NCI-H2107 treated with DMSO at 0.1 percent for 48 hours (cell line): ENCODE results near the gene EFR3B.
A peak's percentile ranks its signal among the peaks of the same experiment; 100 is the strongest.
"Not testable (repeated sequence)": the region's sequence is repeated elsewhere in the genome, so short reads cannot be mapped to it uniquely, and the experiment has no call there.

Experiments used
- DNase-seq: peaks from one replicate; lab custom pipeline; 2025; ENCODE audit not compliant: unreplicated experiment; lab: John Stamatoyannopoulos, UW

The EFR3B gene

DNA sequence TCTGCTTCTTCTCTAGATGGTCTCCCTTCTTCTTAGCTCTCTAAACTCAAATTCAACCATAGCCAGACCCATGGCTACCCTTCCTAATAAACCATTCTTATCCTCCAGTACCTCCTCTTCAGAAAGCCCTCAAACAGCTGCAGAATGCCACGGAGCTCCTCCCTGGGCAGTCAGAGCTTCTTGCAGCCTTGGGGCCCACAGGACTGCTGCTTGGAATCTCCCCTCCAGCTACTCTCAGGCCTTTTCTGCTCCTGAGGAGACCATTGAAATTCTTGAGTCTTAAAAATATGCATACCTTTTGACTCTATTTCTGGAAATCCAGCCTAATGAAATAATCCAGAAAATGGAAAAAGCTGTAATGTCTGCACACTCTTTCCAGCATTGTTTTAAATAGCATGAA lies 30.7 kb downstream of the EFR3B start:
- no peak for DNase-seq

DNA sequence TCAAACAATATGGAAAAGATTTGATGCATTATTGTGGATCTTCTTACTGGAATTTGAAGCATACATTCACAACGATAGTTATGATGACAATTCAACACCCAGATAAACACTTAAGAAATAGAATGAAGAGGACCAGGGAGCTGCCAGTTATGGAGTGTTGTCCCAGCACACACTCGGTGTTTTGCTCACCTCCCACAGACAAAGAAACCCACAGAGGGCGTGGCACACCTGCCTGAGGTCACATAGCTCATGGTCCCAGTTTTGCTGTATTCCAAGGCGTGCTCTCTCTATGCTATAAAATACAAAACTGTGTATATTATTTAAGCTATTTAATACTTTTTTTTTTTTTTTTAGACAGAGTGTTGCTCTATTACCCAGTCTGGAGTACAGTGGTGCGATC lies 31.1 kb downstream of the EFR3B start:
- peak; percentile 11 for DNase-seq

DNA sequence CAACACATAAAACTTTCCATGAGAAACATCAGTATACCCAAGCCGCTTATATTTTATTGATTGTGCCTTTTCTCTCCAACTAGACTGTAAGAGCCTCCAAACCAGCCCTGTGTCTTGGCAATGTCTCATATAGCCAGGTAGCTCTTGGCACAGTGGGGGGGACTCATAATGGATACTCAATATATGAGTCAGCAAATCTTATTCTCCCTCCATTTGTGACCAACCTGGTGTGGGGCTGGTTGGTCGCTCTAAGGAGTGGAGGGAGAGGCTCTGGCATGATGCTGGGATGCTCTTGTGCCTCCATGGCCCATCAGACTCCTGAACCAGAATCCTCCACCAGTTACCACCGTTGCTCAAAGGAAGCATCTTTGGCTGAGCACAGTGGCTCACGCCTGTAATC lies 32.0 kb downstream of the EFR3B start:
- DNase-seq, result no peak

GRCh38 chr2:25074826-25075225 lies 33.0 kb downstream of the EFR3B start:
- DNase-seq, result no peak

GRCh38 chr2:25076749-25077148 lies 34.9 kb downstream of the EFR3B start:
- peak; percentile 16 for DNase-seq

GRCh38 chr2:25077789-25078169 lies 35.9 kb downstream of the EFR3B start:
- DNase-seq, result no peak

- DNase-seq, result peak; percentile 88
These were observed 36.5 kb downstream of the EFR3B start for GRCh38 chr2:25078170-25079049.

GRCh38 chr2:25079050-25079635 lies 37.3 kb downstream of the EFR3B start:
- DNase-seq, result peak; percentile 33

DNA sequence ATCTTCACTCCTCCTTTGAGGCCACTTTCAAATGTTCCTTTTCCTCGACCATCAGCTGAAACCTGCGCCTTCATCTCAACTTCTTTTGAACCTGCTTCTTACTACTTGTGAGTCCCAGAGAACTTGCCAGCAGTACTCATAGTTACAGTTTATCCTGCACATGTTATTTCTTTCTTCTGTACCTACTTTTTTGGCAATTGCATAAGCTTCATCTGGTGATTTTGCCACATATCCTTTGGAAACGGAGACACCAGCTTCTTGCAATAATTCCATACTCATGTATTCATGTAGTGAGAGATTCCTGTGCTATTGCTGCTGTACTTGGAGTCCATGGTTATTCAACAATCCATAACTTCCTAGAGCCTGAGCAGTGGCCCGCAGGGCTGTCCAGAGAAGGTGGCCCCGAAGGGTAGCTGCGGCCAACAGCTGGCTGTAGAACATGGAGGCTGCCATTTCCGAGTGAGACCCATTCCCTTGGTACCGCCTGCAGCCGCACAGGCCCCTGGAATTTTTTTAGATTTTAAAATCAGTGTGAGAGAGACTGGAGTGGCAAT lies 39.4 kb downstream of the EFR3B start:
- DNase-seq, result no peak

GRCh38 chr2:25082002-25082622 lies 40.2 kb downstream of the EFR3B start:
- DNase-seq, result no peak

DNA sequence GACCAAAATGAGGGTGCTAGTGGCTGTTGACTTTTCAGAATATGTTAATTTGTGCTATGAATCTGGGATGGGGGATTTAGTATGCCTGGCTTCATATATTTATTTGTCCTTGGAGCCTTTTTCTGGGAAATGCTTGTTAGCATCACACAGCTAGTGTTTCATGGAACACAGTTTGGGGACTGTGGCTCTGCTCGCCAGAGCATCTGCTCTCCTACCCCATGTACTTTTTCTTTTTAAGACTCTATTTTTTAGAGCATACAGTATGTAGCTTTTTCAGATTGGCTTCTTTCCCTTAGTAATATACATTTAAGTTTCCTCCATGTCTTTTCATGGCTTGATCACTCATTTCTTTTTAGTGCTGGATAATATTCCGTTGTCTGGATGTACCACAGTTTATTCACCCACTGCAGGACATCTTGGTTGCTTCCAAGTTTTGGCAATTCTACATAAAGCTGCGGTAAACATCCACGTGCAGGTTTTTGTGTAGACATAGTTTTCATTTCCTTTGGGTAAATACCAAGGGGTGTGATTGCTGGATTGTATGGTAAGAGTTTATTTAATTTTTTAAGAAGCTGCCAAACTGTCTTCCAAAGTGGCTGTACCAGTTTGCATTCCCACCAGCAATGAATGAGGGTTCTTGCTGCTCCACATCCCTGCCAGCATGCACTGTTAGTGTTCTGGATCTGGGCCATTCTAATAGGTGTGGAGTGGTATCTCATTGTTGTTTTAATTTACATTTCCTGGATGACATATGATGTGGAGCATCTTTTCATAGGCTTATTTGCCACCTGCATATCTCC lies 44.1 kb downstream of the EFR3B start:
- no peak for DNase-seq

DNA sequence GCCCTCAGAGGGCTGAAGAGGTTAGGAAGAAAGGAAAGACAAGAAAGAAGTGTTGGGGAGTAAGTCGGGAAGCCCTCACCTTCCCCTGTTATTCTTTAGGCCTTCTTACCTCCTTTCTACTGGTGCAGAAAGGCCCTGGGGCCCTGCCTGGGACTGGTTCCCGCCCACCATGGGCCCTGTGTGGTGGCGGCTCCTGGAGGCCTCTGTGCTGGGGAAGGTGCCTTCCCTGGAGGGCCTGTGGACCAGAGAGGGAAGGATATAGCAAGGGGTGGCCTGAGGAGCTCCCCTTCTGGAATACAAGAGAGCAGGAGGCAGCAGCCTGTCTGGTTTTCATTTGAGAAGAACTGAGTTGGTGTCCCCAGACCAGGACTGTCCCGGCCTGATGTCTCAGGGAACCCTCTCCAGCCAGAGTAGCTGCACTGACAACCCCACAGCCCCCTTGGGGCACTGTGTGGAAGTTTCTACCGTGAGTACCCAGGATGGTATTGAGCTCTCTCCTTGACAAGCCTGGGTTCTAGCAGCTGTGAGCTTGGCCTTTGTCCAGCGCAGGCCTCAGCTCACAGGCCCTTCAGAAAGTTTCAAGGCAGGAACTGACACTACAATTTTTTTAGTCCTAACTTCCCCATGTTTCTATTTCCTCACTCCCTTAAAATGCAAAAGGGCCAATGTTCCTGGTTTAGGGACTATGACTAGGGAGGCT lies 47.1 kb downstream of the EFR3B start:
- no peak for DNase-seq

GRCh38 chr2:25089605-25090315 lies 47.9 kb downstream of the EFR3B start:
- DNase-seq, result no peak

- DNase-seq, result no peak
These were observed 48.9 kb downstream of the EFR3B start for GRCh38 chr2:25090801-25091200.

DNA sequence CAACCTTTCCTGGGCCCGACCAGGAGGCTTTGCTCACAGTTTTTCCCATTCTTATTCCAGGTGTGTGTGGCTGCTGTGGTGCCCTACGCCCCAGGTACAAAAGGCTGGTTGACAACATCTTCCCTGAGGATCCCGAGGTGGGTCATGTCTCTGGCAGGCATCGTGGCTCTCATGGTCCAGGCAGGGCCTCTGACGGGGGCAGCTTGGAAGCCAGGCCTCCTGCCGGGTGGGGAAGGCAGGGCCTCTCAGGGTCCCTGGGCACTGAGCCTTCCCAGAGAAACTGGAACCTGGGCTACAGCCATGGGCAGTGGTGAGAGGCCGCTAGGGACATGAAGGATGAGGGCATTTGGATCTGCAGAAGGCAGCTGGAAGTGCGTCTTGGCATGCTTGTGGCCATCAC lies 49.4 kb downstream of the EFR3B start:
- DNase-seq, result no peak

DNA sequence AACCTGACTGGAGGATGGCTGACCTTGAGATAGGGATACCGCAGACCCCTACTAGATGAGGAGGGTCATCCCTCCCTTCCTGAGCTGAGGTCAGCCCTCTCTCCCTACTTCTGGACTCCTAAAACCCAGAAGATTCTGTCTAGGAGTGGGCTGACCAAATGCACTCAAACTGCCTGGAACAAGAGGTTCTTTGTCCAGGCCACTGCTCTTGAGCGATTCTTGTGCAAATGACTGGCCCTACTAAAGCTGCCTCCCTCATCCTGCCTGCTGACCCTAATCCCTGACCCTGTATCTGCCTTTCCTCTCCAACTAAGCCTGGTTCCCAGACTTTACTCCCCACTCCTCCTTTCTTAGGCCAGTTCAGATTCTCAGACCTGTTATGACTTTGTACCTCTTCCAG lies 56.2 kb downstream of the EFR3B start:
- DNase-seq, result no peak

- no peak for DNase-seq
These were observed 57.0 kb downstream of the EFR3B start for GRCh38 chr2:25098670-25099486.

DNA sequence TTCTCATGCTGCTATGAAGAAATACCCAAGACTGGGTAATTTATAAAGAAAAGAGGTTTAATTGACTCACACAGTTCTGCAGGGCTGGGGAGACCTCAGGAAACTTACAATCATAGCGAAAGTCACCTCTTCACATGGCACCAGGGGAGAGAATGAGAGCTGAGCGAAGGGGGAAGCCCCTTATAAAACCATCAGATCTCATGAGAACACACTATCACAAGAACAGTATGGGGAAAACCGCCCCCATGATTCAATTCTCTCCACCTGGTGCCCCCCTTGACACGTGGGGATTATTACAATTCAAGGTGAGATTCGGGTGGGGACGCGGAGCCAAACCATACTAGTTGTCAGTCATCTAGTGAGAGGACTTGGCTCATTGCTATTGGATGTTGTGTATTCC lies 60.5 kb downstream of the EFR3B start:
- DNase-seq, result not testable (repeated sequence)

DNA sequence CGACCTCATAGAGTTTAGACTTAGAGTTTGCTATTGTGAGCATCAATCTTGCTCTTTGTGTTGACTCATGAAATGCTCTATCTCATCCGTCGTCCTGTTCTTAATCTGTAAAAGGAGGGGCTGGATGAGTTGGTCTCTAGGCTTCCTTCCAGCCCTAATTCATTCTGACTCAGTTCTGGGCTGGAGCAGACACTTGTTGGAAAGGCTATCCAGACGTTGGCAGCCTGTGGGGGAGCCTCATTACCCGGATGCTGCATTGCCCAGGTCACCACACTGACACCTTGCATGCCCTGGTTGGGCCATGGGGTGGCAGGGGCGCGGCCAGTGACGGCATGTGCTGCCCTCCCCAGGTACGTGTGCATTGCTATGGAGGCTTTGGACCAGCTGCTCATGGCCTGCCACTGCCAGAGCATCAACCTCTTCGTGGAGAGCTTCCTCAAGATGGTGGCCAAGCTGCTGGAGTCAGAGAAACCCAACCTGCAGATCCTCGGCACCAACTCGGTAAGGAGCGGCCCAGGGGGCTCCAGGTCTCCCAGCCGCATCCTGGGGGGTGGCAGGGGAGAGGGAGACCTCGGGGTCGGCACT lies 61.5 kb downstream of the EFR3B start:
- DNase-seq, result no peak
